GM12865 (cell line): ENCODE measurements around the gene ACAA2.

ENCODE experiments used
- DNase-seq: peaks from one replicate; pipeline ENCODE4 v3.0.0; 2010; ENCODE audit warnings: low read depth
- H3K4me3 ChIP-seq: 2 replicates; pipeline ENCODE4 v1.5.1; 2011; ENCODE audit warnings: mild to moderate bottlenecking, low read depth, low read length, control low read depth
- CTCF ChIP-seq: IDR thresholded peaks from 2 replicates; pipeline ENCODE4 v1.5.1; 2011; ENCODE audit warnings: low read length, control low read depth, low read depth, inconsistent platforms; ENCODE audit not compliant: insufficient read depth; ENCODE audit errors: missing control alignments

ACAA2 gene

GRCh38 chr18:49747876-49748275 is 65.5 kb downstream of the ACAA2 start:
- no peak overlapping the region for H3K4me3 ChIP-seq
- TF ChIP-seq CTCF = no peak
- DNase-seq = no peak

- H3K4me3 ChIP-seq = no peak overlapping the region
- no peak for DNase-seq
- TF ChIP-seq CTCF = no peak
Measured at GRCh38 chr18:49745045-49746014, 68.0 kb downstream of the ACAA2 start.

GRCh38 chr18:49744376-49745008 is 68.8 kb downstream of the ACAA2 start:
- no peak overlapping the region for H3K4me3 ChIP-seq
- TF ChIP-seq CTCF = no peak
- DNase-seq = no peak

GRCh38 chr18:49743117-49743567 is 70.2 kb downstream of the ACAA2 start:
- no peak for TF ChIP-seq CTCF
- DNase-seq = no peak
- no peak overlapping the region for H3K4me3 ChIP-seq

- no peak for DNase-seq
- no peak for TF ChIP-seq CTCF
- H3K4me3 ChIP-seq = no peak overlapping the region
Measured at GRCh38 chr18:49742316-49743116, 70.8 kb downstream of the ACAA2 start.

- H3K4me3 ChIP-seq = no peak overlapping the region
- no peak for TF ChIP-seq CTCF
- no peak for DNase-seq
Measured at GRCh38 chr18:49739275-49739674, 74.1 kb downstream of the ACAA2 start.
